D341Med (cell line): ENCODE measurements around the gene LETM1.

Experiments
- DNase-seq: peaks from one replicate; pipeline ENCODE4 v3.0.0; 2012; ENCODE audit warnings: low spot score

The LETM1 gene

DNA sequence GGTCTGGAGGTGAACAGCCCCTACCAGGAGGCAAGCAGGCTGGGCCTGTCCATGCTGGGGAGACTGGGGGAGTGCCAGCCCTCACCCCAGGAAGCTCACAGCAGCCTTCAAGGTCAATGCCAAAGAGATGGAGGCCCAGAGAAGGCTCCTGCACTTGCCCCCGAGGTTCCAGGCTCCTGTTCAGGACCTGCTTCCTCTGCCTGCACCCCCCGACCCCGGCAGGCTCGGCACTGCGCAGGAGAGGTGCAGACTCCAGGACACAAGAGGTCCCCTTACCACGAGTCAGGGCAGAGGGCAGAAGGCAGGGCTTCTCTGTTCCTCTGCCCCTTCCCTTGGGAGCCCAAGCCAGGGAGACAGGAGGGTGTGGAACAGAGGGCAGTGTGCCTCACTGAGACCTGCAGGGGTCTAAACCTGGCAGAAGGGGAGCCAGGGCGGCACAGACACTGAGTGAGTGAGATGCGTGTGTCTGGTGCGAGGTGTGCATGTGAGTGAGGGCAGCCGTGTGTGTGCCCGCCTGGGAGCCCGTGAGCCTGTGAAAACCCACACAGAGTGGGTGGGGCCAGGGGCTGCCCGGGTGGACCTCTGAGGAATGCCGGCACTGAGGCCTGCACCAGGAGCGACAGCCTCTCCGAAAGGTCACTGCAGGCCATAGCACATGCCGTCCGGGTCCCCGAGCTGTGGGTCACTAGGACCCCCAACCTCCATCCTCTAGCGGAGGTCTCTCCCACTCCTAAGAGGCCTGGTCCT is 93.5 kb downstream of the LETM1 start:
- no peak for DNase-seq
